Omental fat pad (tissue), 4 donors: Measurements from ENCODE around the gene EFL1. TPM values are rescaled to one million over a fixed set of nuclear protein-coding genes. Genes with fewer than 3 reads are reported as not detected.

Source experiments
- ATAC-seq: fragments of 150-250 bp; one replicate; pipeline ENCODE4 v1.9.1; 2016; ENCODE audit warnings: mild to moderate bottlenecking, moderate library complexity; ENCODE audit not compliant: low FRiP score
- DNase-seq: peaks from one replicate; pipeline ENCODE4 v3.0.0-alpha.2; 2019; ENCODE audit warnings: low spot score
- CTCF ChIP-seq, 3 donors: fragments of 450-650 bp; IDR thresholded peaks; one replicate each; pipeline ENCODE4 v1.5.1; 2016 to 2017; ENCODE audit warnings: antibody characterized with exemption in 3 of 3, mild to moderate bottlenecking in 3 of 3, moderate library complexity in 2 of 3
- total RNA-seq, 4 donors: library from RNA; depleted of rRNA; stranded (reverse); fragments of >200 nt; gene quantifications; one replicate each; pipeline ENCODE4 v1.1.0, GENCODE V29; 2016

The EFL1 gene
- total RNA-seq, 4 donors from 2014 or later = 11.9 to 15.9 (median 14.8) TPM

GRCh38 chr15:82186719-82187406, 75.7 kb downstream of the EFL1 start:
- no peak for TF ChIP-seq CTCF (IDR thresholded peaks at IDR 0.05)
- no peak for DNase-seq
- ATAC-seq = no peak

GRCh38 chr15:82186161-82186560, 76.4 kb downstream of the EFL1 start:
- no peak for TF ChIP-seq CTCF (IDR thresholded peaks at IDR 0.05)
- DNase-seq (no peak), ATAC-seq (no peak)

GRCh38 chr15:82184776-82185175, 77.8 kb downstream of the EFL1 start:
- TF ChIP-seq CTCF (IDR thresholded peaks at IDR 0.05) = no peak
- DNase-seq = no peak
- no peak for ATAC-seq

- ATAC-seq = no peak
- TF ChIP-seq CTCF (IDR thresholded peaks at IDR 0.05) = no peak
- no peak for DNase-seq
Measured at GRCh38 chr15:82184355-82184754, 78.2 kb downstream of the EFL1 start.

GRCh38 chr15:82183121-82184031, 79.2 kb downstream of the EFL1 start:
- ATAC-seq (no peak), DNase-seq (no peak)
- no peak for TF ChIP-seq CTCF (IDR thresholded peaks at IDR 0.05)

- DNase-seq (no peak), ATAC-seq (no peak)
- TF ChIP-seq CTCF (IDR thresholded peaks at IDR 0.05) = no peak
Measured at GRCh38 chr15:82181371-82181770, 81.2 kb downstream of the EFL1 start.
